Cardiac muscle cell (in vitro differentiated cells and primary cell): ENCODE measurements around the gene LCLAT1. TPM values are rescaled to one million over a fixed set of nuclear protein-coding genes. Genes with fewer than 3 reads are reported as not detected.
A peak's percentile ranks its signal among the peaks of the same experiment; 100 is the strongest.

Source experiments
- DNase-seq, 2 donors: peaks; one replicate each; pipeline versions ENCODE4 v3.0.0 to v3.0.0-alpha.2; 2010 to 2017; ENCODE audit warnings: low read depth in 1 of 2, low spot score in 1 of 2
- H3K27ac ChIP-seq: fragments of 200-600 bp; sonication (generic); 2 replicates; pipeline ENCODE4 v1.5.1; 2016
- H3K27me3 ChIP-seq: fragments of 200-600 bp; sonication (generic); 2 replicates; pipeline ENCODE4 v1.6.0; 2016; ENCODE audit warnings: control low read depth
- H3K36me3 ChIP-seq: fragments of 200-600 bp; sonication (generic); 2 replicates; pipeline ENCODE4 v1.5.1; 2016; ENCODE audit warnings: control low read depth
- H3K4me1 ChIP-seq: fragments of 200-600 bp; sonication (generic); 2 replicates; pipeline ENCODE4 v1.8.1; 2017; ENCODE audit warnings: low read depth, mild to moderate bottlenecking, mixed run types
- H3K4me3 ChIP-seq: fragments of 200-600 bp; sonication (generic); 2 replicates; pipeline ENCODE4 v1.5.1; 2016; ENCODE audit warnings: mild to moderate bottlenecking
- H3K9me3 ChIP-seq: fragments of 200-600 bp; sonication (generic); 2 replicates; pipeline ENCODE4 v1.5.1; 2017; ENCODE audit warnings: low read depth, mild to moderate bottlenecking, control low read depth
- CTCF ChIP-seq: IDR thresholded peaks from 2 replicates; pipeline ENCODE4 v1.5.1; 2012; ENCODE audit warnings: low read depth, mild to moderate bottlenecking, low read length
- polyA plus RNA-seq: library from polyadenylated mRNA; unstranded; fragments of >200 nt; fragmentation: Nextera tagmentation; extraction: Ambion mirVana; gene quantifications from 2 replicates; pipeline ENCODE4 v1.2.1, GENCODE V29; 2016
- total RNA-seq: library from RNA; depleted of rRNA; stranded (reverse); fragments of >200 nt; gene quantifications from 2 replicates; pipeline ENCODE4 v1.2.3, GENCODE V29; 2016

LCLAT1 gene
- total and polyA plus RNA-seq, 2 experiments from 2014 or later, result 19.6 to 25.5 TPM

- Histone ChIP-seq H3K4me1 (peaks cover 11% of the 10 kb centered on the region), H3K4me3 (no peak overlapping the region), H3K27me3 (no peaks in the 10 kb centered on the region), H3K9me3 (no peaks in the 10 kb centered on the region), H3K27ac (no peak overlapping the region), H3K36me3 (peaks cover 3% of the 10 kb centered on the region)
- no peak for TF ChIP-seq CTCF
- DNase-seq, result no peak
These were observed 143.4 kb downstream of the LCLAT1 start for GRCh38 chr2:30590407-30590806.

- H3K27me3 ChIP-seq, result no peaks in the 10 kb centered on the region
- no peak overlapping the region for H3K27ac ChIP-seq
- peaks cover 11% of the 10 kb centered on the region for H3K4me1 ChIP-seq
- peaks cover 3% of the 10 kb centered on the region for H3K36me3 ChIP-seq
- DNase-seq, result no peak
- H3K4me3 ChIP-seq, result no peak overlapping the region
- H3K9me3 ChIP-seq, result no peaks in the 10 kb centered on the region
- no peak for TF ChIP-seq CTCF
These were observed 144.1 kb downstream of the LCLAT1 start for GRCh38 chr2:30591186-30591585.

- peak in 1 of 2 donors; percentile 5 for DNase-seq
- no peak overlapping the region for H3K27ac ChIP-seq
- no peaks in the 10 kb centered on the region for H3K9me3 ChIP-seq
These were observed 154.3 kb downstream of the LCLAT1 start for GRCh38 chr2:30601375-30601774.

GRCh38 chr2:30605197-30605596 lies 158.2 kb downstream of the LCLAT1 start:
- no peaks in the 10 kb centered on the region for H3K36me3 ChIP-seq
- TF ChIP-seq CTCF, result no peak
- H3K4me1 ChIP-seq, result peaks cover 18% of the 10 kb centered on the region
- no peaks in the 10 kb centered on the region for H3K27me3 ChIP-seq
- no peak overlapping the region for H3K27ac ChIP-seq
- no peaks in the 10 kb centered on the region for H3K9me3 ChIP-seq
- no peak for DNase-seq
- no peak overlapping the region for H3K4me3 ChIP-seq

More at GRCh38 chr2:30601375-30601774, 154.3 kb downstream of the LCLAT1 start:
- no peak for TF ChIP-seq CTCF
- Histone ChIP-seq H3K27me3 (no peaks in the 10 kb centered on the region), H3K4me1 (peaks cover 18% of the 10 kb centered on the region), H3K4me3 (no peak overlapping the region), H3K36me3 (no peaks in the 10 kb centered on the region)

- DNase-seq, result no peak
- H3K4me3 ChIP-seq, result no peak overlapping the region
- peaks cover 44% of the 10 kb centered on the region for H3K4me1 ChIP-seq
- no peak overlapping the region for H3K27ac ChIP-seq
- H3K9me3 ChIP-seq, result no peaks in the 10 kb centered on the region
- H3K27me3 ChIP-seq, result no peaks in the 10 kb centered on the region
- TF ChIP-seq CTCF, result no peak
- H3K36me3 ChIP-seq, result no peaks in the 10 kb centered on the region
These were observed 161.6 kb downstream of the LCLAT1 start for GRCh38 chr2:30608643-30609042.

GRCh38 chr2:30611583-30611982 lies 164.5 kb downstream of the LCLAT1 start:
- H3K36me3 ChIP-seq, result no peaks in the 10 kb centered on the region
- no peaks in the 10 kb centered on the region for H3K27me3 ChIP-seq
- no peak for TF ChIP-seq CTCF
- H3K4me3 ChIP-seq, result no peak overlapping the region
- no peaks in the 10 kb centered on the region for H3K9me3 ChIP-seq
- H3K27ac ChIP-seq, result peak overlapping the region; percentile 90
- DNase-seq, result peak in 1 of 2 donors; percentile 81
- H3K4me1 ChIP-seq, result peaks cover 54% of the 10 kb centered on the region
